ENCODE results near the gene PTOV1.

DNA sequence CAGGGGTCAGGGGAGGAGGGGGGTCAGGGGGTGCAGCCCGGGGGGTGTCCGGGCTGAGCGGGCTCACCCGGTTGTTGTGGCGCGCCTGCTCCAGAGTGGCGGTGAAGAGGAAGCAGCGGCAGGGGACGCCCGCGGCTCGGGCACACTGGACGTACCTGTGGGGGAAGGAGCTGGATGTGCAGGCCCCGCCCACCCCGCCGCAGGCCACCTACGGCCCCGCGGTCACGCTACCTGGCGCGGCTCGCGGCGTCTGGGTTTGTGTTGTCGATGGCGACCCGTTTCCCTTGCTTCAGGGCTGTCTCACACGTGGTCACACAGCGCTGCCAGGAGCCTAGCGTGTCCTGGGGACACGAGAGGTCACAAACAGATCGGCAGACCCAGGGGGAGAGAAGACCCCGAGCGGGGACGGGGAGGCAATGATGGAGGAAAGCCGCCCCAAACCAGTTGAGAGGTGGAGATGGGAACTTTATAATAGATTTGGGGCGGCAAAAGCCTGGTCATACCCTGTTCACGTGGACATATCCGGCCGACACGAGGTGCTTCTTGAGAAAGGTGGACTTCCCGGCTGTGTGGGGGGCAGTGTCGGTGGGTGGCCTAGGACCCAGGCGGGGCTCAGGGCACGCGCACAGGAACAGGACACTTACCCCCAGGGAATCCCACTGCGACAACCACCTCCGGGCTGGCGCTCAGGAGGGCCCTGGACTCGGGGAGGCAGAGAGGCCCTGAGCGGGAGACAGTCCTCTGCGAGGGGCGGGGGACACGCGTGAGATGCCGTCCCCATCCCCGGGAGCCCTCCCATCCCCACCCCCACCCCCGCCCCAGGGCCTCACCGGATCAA, 10.8 kb downstream of the PTOV1 start:
- TF ChIP-seq, protein P1, sequence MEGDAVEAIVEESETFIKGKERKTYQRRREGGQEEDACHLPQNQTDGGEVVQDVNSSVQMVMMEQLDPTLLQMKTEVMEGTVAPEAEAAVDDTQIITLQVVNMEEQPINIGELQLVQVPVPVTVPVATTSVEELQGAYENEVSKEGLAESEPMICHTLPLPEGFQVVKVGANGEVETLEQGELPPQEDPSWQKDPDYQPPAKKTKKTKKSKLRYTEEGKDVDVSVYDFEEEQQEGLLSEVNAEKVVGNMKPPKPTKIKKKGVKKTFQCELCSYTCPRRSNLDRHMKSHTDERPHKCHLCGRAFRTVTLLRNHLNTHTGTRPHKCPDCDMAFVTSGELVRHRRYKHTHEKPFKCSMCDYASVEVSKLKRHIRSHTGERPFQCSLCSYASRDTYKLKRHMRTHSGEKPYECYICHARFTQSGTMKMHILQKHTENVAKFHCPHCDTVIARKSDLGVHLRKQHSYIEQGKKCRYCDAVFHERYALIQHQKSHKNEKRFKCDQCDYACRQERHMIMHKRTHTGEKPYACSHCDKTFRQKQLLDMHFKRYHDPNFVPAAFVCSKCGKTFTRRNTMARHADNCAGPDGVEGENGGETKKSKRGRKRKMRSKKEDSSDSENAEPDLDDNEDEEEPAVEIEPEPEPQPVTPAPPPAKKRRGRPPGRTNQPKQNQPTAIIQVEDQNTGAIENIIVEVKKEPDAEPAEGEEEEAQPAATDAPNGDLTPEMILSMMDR (conservative IDR thresholded peaks at IDR 0.05; ENCODE audit: low read length), result no peak
- no peak for TF ChIP-seq EZH2phosphoT487 (IDR thresholded peaks at IDR 0.05; ENCODE audit: borderline replicate concordance, low read depth, low read length)
